H9 (cell line): ENCODE results near the gene TSPEAR. TPM values are rescaled to one million over a fixed set of nuclear protein-coding genes. Genes with fewer than 3 reads are reported as not detected.

Experiments
- DNase-seq: peaks from one replicate; pipeline ENCODE4 v3.0.0-alpha.2; 2017
- H2AFZ ChIP-seq: one replicate; pipeline ENCODE4 v1.6.1; 2013; ENCODE audit warnings: mild to moderate bottlenecking, low read length, control low read depth, moderate library complexity
- H2AK5ac ChIP-seq: 2 replicates; pipeline ENCODE4 v1.6.1; 2013; ENCODE audit warnings: low read length, control low read depth, mixed read lengths; ENCODE audit not compliant: insufficient read length
- H2BK120ac ChIP-seq: one replicate; pipeline ENCODE4 v1.6.1; 2013; ENCODE audit warnings: low read depth, mild to moderate bottlenecking, low read length, control low read depth, inconsistent platforms; ENCODE audit not compliant: poor library complexity, severe bottlenecking
- H2BK12ac ChIP-seq: 2 replicates; pipeline ENCODE4 v1.6.1; 2013; ENCODE audit warnings: low read length, control low read depth, mixed read lengths, low read depth; ENCODE audit not compliant: insufficient read length
- H2BK15ac ChIP-seq: 2 replicates; pipeline ENCODE4 v1.6.1; 2013; ENCODE audit warnings: low read depth, low read length, control low read depth
- H2BK20ac ChIP-seq: one replicate; pipeline ENCODE4 v1.6.1; 2013; ENCODE audit warnings: low read depth, mild to moderate bottlenecking, low read length, control low read depth, inconsistent platforms; ENCODE audit not compliant: poor library complexity, severe bottlenecking
- H2BK5ac ChIP-seq: 2 replicates; pipeline ENCODE4 v1.6.1; 2013; ENCODE audit warnings: low read length, control low read depth, mixed read lengths; ENCODE audit not compliant: insufficient read length
- H3K14ac ChIP-seq: 2 replicates; pipeline ENCODE4 v1.6.1; 2013; ENCODE audit warnings: low read length, control low read depth; ENCODE audit not compliant: insufficient read depth
- H3K18ac ChIP-seq: 2 replicates; pipeline ENCODE4 v1.6.1; 2013; ENCODE audit warnings: low read depth, mild to moderate bottlenecking, mixed read lengths, low read length, control low read depth; ENCODE audit not compliant: insufficient read length
- H3K23ac ChIP-seq: 2 replicates; pipeline ENCODE4 v1.6.1; 2013; ENCODE audit warnings: low read length, control low read depth, mixed read lengths, low read depth; ENCODE audit not compliant: insufficient read length
- H3K23me2 ChIP-seq: 2 replicates; pipeline ENCODE4 v1.6.1; 2013; ENCODE audit warnings: low read depth, mild to moderate bottlenecking, mixed read lengths, low read length, control low read depth; ENCODE audit not compliant: insufficient read length, poor library complexity, severe bottlenecking
- H3K27ac ChIP-seq: 2 replicates; pipeline ENCODE4 v1.5.1; 2013; ENCODE audit warnings: low read length, control low read depth, mixed read lengths, low read depth; ENCODE audit not compliant: insufficient read length
- H3K27me3 ChIP-seq: 2 replicates; pipeline ENCODE4 v1.6.1; 2013; ENCODE audit warnings: low read length, control low read depth, inconsistent platforms; ENCODE audit not compliant: insufficient read depth
- H3K4ac ChIP-seq: 2 replicates; pipeline ENCODE4 v1.6.1; 2013; ENCODE audit warnings: low read depth, mild to moderate bottlenecking, control low read depth, inconsistent platforms, low read length, moderate library complexity
- H3K4me1 ChIP-seq: 2 replicates; pipeline ENCODE4 v1.6.1; 2013; ENCODE audit warnings: low read length, control low read depth, inconsistent platforms; ENCODE audit not compliant: insufficient read depth
- H3K4me2 ChIP-seq: 2 replicates; pipeline ENCODE4 v1.6.1; 2013; ENCODE audit warnings: low read length, control low read depth, mixed read lengths; ENCODE audit not compliant: insufficient read length, insufficient read depth
- H3K56ac ChIP-seq: 2 replicates; pipeline ENCODE4 v1.6.1; 2013; ENCODE audit warnings: low read depth, mild to moderate bottlenecking, mixed read lengths, low read length, control low read depth; ENCODE audit not compliant: insufficient read length
- H3K79me1 ChIP-seq: 2 replicates; pipeline ENCODE4 v1.6.1; 2013; ENCODE audit warnings: low read depth, mild to moderate bottlenecking, moderate library complexity, low read length, control low read depth, inconsistent platforms; ENCODE audit not compliant: insufficient read depth, poor library complexity, severe bottlenecking
- H3K79me2 ChIP-seq: 2 replicates; pipeline ENCODE4 v1.6.1; 2013; ENCODE audit warnings: low read length, control low read depth, inconsistent platforms; ENCODE audit not compliant: insufficient read depth
- H3K9ac ChIP-seq: 2 replicates; pipeline ENCODE4 v1.6.1; 2013; ENCODE audit warnings: low read length, control low read depth, mixed read lengths; ENCODE audit not compliant: insufficient read length; ENCODE audit errors: extremely low read depth
- H3K9me3 ChIP-seq: one replicate; pipeline ENCODE4 v1.6.1; 2013; ENCODE audit warnings: low read depth, low read length, inconsistent platforms; ENCODE audit not compliant: control insufficient read depth
- H3T11ph ChIP-seq: one replicate; pipeline ENCODE4 v1.6.1; 2013; ENCODE audit warnings: mild to moderate bottlenecking, low read length, control low read depth, inconsistent platforms
- H4K20me1 ChIP-seq: one replicate; pipeline ENCODE4 v1.6.1; 2013; ENCODE audit not compliant: control insufficient read depth, insufficient read length, insufficient read depth
- H4K5ac ChIP-seq: 2 replicates; pipeline ENCODE4 v1.6.1; 2013; ENCODE audit warnings: low read depth, mild to moderate bottlenecking, mixed read lengths, low read length, control low read depth; ENCODE audit not compliant: insufficient read length
- H4K8ac ChIP-seq: replicated peaks from 2 replicates; pipeline ENCODE4 v1.6.1; 2013; ENCODE audit warnings: low read length, control low read depth, mixed read lengths, low read depth; ENCODE audit not compliant: insufficient read length
- H4K91ac ChIP-seq: 2 replicates; pipeline ENCODE4 v1.6.1; 2013; ENCODE audit warnings: low read depth, mild to moderate bottlenecking, moderate library complexity, mixed read lengths, low read length, control low read depth; ENCODE audit not compliant: insufficient read length
- H3K27ac Mint-ChIP-seq, 3 experiments: 2 replicates in 2 of 3; 3 replicates in 1 of 3; pipeline ENCODE4 v1.8.0; 2020 to 2021; ENCODE audit warnings: mixed read lengths in 3 of 3, mild to moderate bottlenecking in 1 of 3, moderate library complexity in 1 of 3
- H3K27me3 Mint-ChIP-seq: 2 replicates; pipeline ENCODE4 v1.8.0; 2021; ENCODE audit warnings: low read depth, mild to moderate bottlenecking, moderate library complexity, mixed read lengths
- H3K36me3 Mint-ChIP-seq, 3 experiments: 2 replicates in 2 of 3; 3 replicates in 1 of 3; pipeline ENCODE4 v1.8.0; 2020 to 2021; ENCODE audit warnings: low read depth in 3 of 3, mixed read lengths in 3 of 3; ENCODE audit not compliant: insufficient read depth in 1 of 3
- H3K4me1 Mint-ChIP-seq, 2 experiments: 2 replicates each; pipeline ENCODE4 v1.8.0; 2020; ENCODE audit warnings: mixed read lengths in 2 of 2
- H3K4me3 Mint-ChIP-seq, 2 experiments: 2 replicates in 1 of 2; 3 replicates in 1 of 2; pipeline ENCODE4 v1.8.0; 2020 to 2021; ENCODE audit warnings: mild to moderate bottlenecking in 2 of 2, mixed read lengths in 2 of 2, moderate library complexity in 1 of 2
- H3K9me3 Mint-ChIP-seq, 2 experiments: 2 replicates in 1 of 2; 3 replicates in 1 of 2; pipeline ENCODE4 v1.8.0; 2020; ENCODE audit warnings: mild to moderate bottlenecking in 2 of 2, mixed read lengths in 2 of 2, moderate library complexity in 1 of 2
- CTCF ChIP-seq: fragments of 200-600 bp; sonication (generic); conservative IDR thresholded peaks from 3 replicates; pipeline ENCODE4 v1.8.0; 2021; ENCODE audit warnings: antibody characterized with exemption, mild to moderate bottlenecking
- WGBS: extraction: QIAGEN DNeasy Blood & Tissue Kit; methylation state at CpG from one replicate; pipeline ENCODE4 v1.1.7; 2013; ENCODE audit warnings: missing lambda C conversion rate, low lambda C conversion rate, mixed read lengths; ENCODE audit not compliant: insufficient read length; ENCODE audit errors: extremely low coverage; 5-methylcytosine and 5-hydroxymethylcytosine counted together
- total RNA-seq: library from RNA; stranded (reverse); gene quantifications from 2 replicates; pipeline ENCODE4 v1.2.1, GENCODE V29; 2021

TSPEAR gene
- total RNA-seq, 1 experiment from 2014 or later, result 1.3 TPM

- Histone ChIP-seq H3K18ac (no peak overlapping the region), H2BK5ac (no peak overlapping the region), H3K9me3 (no peaks in the 10 kb centered on the region), H3K23ac (no peak overlapping the region), H3T11ph (no peak overlapping the region), H3K4ac (no peak overlapping the region), H3K4me2 (no peak overlapping the region), H3K23me2 (no peaks in the 10 kb centered on the region), H2BK12ac (no peak overlapping the region), H3K27ac (no peak overlapping the region), H3K27me3 (no peaks in the 10 kb centered on the region), H2AK5ac (no peak overlapping the region), H3K79me1 (no peaks in the 10 kb centered on the region), H4K8ac (no peak overlapping the region), H4K5ac (no peak overlapping the region), H3K79me2 (no peaks in the 10 kb centered on the region), H4K91ac (no peak overlapping the region), H2BK120ac (no peak overlapping the region), H3K4me1 (no peaks in the 10 kb centered on the region), H2BK15ac (no peak overlapping the region), H2AFZ (no peak overlapping the region), H2BK20ac (no peak overlapping the region), H3K14ac (no peak overlapping the region), H4K20me1 (peaks cover 4% of the 10 kb centered on the region), H3K56ac (no peak overlapping the region), H3K9ac (no peak overlapping the region)
- Mint-ChIP-seq H3K9me3 (peaks cover 5 to 9% of the 10 kb centered on the region in 2 experiments; a peak in 4 of 5 replicates), H3K27me3 (peaks cover 8% of the 10 kb centered on the region), H3K4me1 (peaks cover under 1 to 9% of the 10 kb centered on the region in 2 experiments), H3K27ac (no peak overlapping the region), H3K36me3 (no peaks in the 10 kb centered on the region), H3K4me3 (no peak overlapping the region)
- no CpG with 5 or more reads among the region's 5 CpGs for WGBS
- no peak for TF ChIP-seq CTCF
- no peak for DNase-seq
Measured at GRCh38 chr21:44478801-44479167, 232.6 kb downstream of the TSPEAR start.
